Measurements from ENCODE around the gene SHISAL2A.

DNA sequence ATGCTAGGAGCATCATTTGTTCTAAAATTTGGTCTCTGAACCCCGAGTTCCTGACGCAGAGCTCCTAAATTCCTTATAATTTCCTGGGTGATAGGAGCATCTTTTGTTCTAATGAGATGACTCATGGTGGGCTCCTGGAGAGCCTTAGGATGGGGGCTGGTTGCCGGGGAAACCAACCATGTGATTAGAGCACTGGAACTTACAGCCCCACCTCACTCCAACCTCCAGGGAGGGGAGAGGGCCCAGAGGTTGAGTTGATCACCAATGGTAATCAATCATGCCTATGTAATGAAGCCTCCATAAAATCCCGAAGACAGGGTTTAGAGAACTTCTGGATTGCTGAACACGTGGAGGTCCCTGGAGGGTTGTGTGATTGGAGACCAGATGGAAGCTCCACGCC is 7.7 kb downstream of the SHISAL2A start:
- TF ChIP-seq POLR2A (IDR thresholded peaks at IDR 0.05; ENCODE audit: low read depth, low read length) (no peak), TAF1 (IDR thresholded peaks at IDR 0.05; ENCODE audit: borderline replicate concordance, low read depth, low read length) (no peak), POLR2AphosphoS5 (IDR thresholded peaks at IDR 0.05; ENCODE audit: low read depth, low read length) (no peak)
